Mesothelial cell of epicardium (in vitro differentiated cells): Measurements from ENCODE around the gene LDB1. TPM values are rescaled to one million over a fixed set of nuclear protein-coding genes. Genes with fewer than 3 reads are reported as not detected.

Experiments
- DNase-seq, 2 experiments: peaks; one replicate each; pipeline ENCODE4 v3.0.0; 2021; ENCODE audit warnings: low spot score in 2 of 2; ENCODE audit not compliant: unreplicated experiment in 2 of 2
- H3K27ac Mint-ChIP-seq: 2 replicates; pipeline ENCODE4 v1.8.0; 2021; ENCODE audit warnings: mixed read lengths
- H3K27me3 Mint-ChIP-seq: 2 replicates; pipeline ENCODE4 v1.8.0; 2021; ENCODE audit warnings: low read depth, mixed read lengths
- H3K36me3 Mint-ChIP-seq: 2 replicates; pipeline ENCODE4 v1.8.0; 2021; ENCODE audit warnings: mixed read lengths
- H3K4me1 Mint-ChIP-seq: 2 replicates; pipeline ENCODE4 v1.8.0; 2021; ENCODE audit warnings: mixed read lengths
- H3K4me3 Mint-ChIP-seq: 2 replicates; pipeline ENCODE4 v1.8.0; 2021; ENCODE audit warnings: mild to moderate bottlenecking, moderate library complexity, mixed read lengths
- H3K9me3 Mint-ChIP-seq: 2 replicates; pipeline ENCODE4 v1.8.0; 2021; ENCODE audit warnings: mixed read lengths
- total RNA-seq: library from RNA; stranded (reverse); gene quantifications from 3 replicates; pipeline ENCODE4 v1.2.1, GENCODE V29; 2021
- TF ChIP-seq, protein P1 (sequence below): fragments of 200-600 bp; sonication (generic); IDR thresholded peaks from one replicate; pipeline ENCODE4 v1.5.0; 2021; ENCODE audit warnings: antibody characterized with exemption; ENCODE audit not compliant: unreplicated experiment

LDB1 gene
- total RNA-seq, 1 donor from 2014 or later = 178 TPM

DNA sequence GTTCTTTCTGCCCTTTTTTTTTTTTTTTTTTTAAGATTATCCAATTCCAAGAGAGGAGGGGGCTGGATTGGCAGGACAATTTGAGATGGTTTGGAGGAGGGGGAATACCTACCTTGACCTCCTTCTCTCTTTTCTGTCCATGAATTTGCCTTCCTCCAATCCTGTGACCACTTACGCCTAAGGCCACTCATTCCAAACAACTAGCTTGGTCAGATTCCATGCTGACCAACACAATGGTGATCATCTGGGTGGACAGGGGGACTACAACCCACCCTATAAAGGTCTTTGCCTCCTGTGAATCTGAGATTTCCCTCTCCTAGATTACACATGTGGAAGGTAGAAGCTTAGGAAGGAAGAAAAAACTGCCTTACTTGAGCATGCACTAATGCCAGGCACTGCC lies 2.3 kb upstream of the LDB1 start:
- H3K27ac Mint-ChIP-seq = peak overlapping the region; percentile 78
- no peak overlapping the region for H3K4me3 Mint-ChIP-seq
- DNase-seq = no peak
- H3K27me3 Mint-ChIP-seq = no peaks in the 10 kb centered on the region
- TF ChIP-seq, protein P1, sequence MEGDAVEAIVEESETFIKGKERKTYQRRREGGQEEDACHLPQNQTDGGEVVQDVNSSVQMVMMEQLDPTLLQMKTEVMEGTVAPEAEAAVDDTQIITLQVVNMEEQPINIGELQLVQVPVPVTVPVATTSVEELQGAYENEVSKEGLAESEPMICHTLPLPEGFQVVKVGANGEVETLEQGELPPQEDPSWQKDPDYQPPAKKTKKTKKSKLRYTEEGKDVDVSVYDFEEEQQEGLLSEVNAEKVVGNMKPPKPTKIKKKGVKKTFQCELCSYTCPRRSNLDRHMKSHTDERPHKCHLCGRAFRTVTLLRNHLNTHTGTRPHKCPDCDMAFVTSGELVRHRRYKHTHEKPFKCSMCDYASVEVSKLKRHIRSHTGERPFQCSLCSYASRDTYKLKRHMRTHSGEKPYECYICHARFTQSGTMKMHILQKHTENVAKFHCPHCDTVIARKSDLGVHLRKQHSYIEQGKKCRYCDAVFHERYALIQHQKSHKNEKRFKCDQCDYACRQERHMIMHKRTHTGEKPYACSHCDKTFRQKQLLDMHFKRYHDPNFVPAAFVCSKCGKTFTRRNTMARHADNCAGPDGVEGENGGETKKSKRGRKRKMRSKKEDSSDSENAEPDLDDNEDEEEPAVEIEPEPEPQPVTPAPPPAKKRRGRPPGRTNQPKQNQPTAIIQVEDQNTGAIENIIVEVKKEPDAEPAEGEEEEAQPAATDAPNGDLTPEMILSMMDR = no peak
- peaks cover 39% of the 10 kb centered on the region for H3K4me1 Mint-ChIP-seq
- H3K9me3 Mint-ChIP-seq = no peaks in the 10 kb centered on the region
- H3K36me3 Mint-ChIP-seq = no peaks in the 10 kb centered on the region

DNA sequence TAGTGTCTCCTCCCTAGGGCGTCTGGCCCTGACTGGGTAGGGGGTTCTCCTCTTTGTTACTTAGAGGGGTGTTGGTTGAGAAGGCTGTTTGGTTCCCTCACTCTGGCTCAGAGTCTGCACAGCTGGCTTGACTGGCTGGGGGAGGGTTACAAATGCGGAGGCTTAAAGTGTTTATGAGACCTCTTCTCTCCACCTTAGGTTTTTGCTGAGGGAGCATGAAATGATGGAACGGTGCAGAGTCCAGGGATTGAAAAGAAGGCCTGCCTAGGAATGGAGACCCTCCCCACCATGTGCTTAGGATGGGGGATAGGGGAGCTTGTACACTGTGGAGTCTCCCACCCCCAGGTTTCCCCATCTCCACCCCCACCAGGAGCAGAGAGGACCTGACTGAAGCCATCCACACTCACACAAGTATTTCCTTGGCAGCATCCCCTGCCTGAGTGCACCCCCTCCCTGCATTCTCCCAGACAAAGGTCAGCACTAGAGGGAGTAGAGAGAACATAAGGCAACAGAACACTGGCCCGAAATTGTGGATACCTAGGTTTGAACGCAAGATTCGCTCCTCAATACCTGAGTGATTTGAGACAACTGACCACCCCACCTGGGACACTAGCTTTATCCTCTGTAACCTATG lies 1.7 kb upstream of the LDB1 start:
- Mint-ChIP-seq H3K27ac (peak overlapping the region; percentile 96), H3K27me3 (no peaks in the 10 kb centered on the region), H3K4me1 (peaks cover 44% of the 10 kb centered on the region), H3K36me3 (no peaks in the 10 kb centered on the region), H3K4me3 (peak overlapping the region; percentile 82), H3K9me3 (no peaks in the 10 kb centered on the region)
- TF ChIP-seq, protein P1 = no peak
- DNase-seq = no peak

DNA sequence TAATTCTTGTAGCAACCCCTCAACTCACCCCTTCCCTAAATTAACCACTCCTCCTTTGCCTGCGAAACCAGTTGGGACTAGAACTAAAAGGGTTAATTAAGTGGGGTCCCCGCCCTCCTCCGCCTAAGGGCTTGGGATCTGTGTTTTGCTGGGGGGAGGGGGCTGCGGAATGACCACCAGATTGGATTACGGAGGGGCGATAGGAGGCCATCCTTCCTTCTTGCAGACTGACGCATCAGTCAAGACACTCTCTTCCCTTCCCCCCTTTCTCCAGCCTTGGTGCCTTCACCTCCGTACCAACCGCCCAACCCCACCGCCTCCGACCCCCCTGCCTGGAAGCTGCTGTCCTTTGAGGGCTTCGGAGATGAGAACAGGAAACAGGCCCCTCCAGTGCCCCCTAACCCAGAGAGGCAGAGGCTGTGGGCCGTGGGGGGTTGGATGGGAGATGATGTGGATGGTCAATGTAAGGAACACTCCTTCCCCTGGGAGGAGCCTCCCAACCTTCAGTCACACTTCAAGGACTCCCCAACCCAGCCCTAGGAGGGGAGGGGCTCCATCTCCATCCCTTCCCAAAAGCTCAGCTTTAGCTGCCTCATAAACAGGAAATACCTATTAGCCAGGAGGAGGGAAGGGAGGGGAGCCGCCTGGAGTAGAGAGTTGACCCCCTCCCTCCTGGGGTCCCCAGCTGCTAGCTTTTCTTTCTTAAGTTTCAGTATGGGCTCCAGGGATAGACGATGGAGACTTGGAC lies 997 bp upstream of the LDB1 start:
- Mint-ChIP-seq H3K4me1 (peaks cover 50% of the 10 kb centered on the region), H3K27ac (peak overlapping the region; percentile 96), H3K4me3 (peak overlapping the region; percentile 82), H3K36me3 (no peaks in the 10 kb centered on the region), H3K9me3 (no peaks in the 10 kb centered on the region), H3K27me3 (no peaks in the 10 kb centered on the region)
- peak in 1 of 2 experiments; percentile 56 for DNase-seq
- TF ChIP-seq, protein P1 = no peak

DNA sequence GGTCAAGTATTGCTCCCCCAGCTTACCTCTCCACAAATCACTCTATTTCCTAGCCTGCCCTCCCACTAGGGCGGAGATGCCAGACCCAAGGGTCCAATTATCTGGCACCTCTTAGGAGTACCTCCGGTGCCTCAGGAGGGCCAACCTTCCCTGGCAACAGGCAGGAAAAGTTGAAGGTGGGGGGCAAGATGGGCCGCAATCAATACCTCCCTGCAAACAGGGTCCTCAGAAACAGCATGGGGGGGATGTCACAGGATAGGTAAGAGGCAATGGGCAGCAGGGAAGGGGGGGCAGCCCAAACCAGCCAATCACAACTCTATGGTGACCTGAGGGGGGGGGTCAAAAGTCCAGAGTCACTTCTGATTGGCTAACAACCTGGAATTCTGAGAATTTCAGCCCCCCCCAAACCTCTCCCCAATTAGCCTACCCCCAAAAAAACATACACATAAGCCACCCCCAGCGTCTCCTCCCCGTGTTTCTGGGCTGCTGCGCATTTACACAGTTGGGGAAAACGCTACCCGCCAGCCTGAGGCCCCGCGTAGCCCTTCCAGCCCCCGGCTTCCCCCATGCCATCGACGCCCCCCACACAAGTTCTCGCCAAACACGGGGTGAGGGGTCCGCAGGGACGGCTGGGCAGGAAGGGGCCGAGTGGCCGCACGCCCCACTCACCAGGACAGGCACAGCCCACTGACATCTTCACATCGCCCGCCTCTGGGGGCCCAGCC lies 589 bp downstream of the LDB1 start:
- Mint-ChIP-seq H3K27ac (peak overlapping the region; percentile 95), H3K4me1 (peaks cover 64% of the 10 kb centered on the region), H3K9me3 (no peaks in the 10 kb centered on the region), H3K27me3 (no peaks in the 10 kb centered on the region), H3K4me3 (peak overlapping the region; percentile 84), H3K36me3 (no peaks in the 10 kb centered on the region)
- TF ChIP-seq, protein P1 = no peak
- DNase-seq = peak in 1 of 2 experiments; percentile 56

DNA sequence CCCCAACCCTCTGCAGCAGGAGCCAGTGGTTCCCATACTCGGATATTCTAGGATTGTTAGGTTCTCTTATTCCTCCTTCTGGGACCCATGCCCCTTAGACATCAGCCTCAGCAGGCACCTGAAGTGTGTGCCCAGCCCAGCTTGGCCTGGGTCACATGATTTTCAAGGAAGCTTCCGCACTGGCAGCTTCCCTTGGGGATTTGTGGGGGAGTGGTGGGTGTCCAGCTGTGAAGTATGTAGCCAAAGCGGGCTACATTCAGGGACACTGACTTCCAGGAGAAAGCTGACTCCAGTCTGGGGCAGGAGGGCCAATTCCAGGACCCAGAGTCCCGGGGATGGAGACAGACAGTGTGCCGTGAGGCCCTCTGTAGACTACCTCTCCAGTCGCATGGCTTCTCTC lies 1.3 kb downstream of the LDB1 start:
- H3K9me3 Mint-ChIP-seq = no peaks in the 10 kb centered on the region
- peak overlapping the region; percentile 84 for H3K4me3 Mint-ChIP-seq
- no peaks in the 10 kb centered on the region for H3K27me3 Mint-ChIP-seq
- peak overlapping the region; percentile 95 for H3K27ac Mint-ChIP-seq
- TF ChIP-seq, protein P1 = no peak
- DNase-seq = no peak
- peaks cover 64% of the 10 kb centered on the region for H3K4me1 Mint-ChIP-seq
- no peaks in the 10 kb centered on the region for H3K36me3 Mint-ChIP-seq
